ENCODE data around the gene PFKP.

Gene PFKP

GRCh38 chr10:3136763-3137611 is 69.6 kb downstream of the PFKP start:
- Histone ChIP-seq H3K4me1 (ENCODE audit: control insufficient read depth, insufficient read depth, low read length) (no peaks in the 10 kb centered on the region), H3K9ac (ENCODE audit: low read depth, low read length) (no peak overlapping the region), H3K9me3 (ENCODE audit: control insufficient read depth, insufficient read depth, low read length) (no peaks in the 10 kb centered on the region), H3K36me3 (ENCODE audit: control insufficient read depth, insufficient read depth, low read length) (peaks cover 60% of the 10 kb centered on the region), H3K4me3 (ENCODE audit: low read depth, low read length) (no peak overlapping the region), H3K27me3 (ENCODE audit: control insufficient read depth, insufficient read depth, low read length) (no peaks in the 10 kb centered on the region)

GRCh38 chr10:3137958-3138726 is 70.8 kb downstream of the PFKP start:
- Histone ChIP-seq H3K36me3 (ENCODE audit: control insufficient read depth, insufficient read depth, low read length) (peaks cover 59% of the 10 kb centered on the region), H3K9ac (ENCODE audit: low read depth, low read length) (no peak overlapping the region), H3K9me3 (ENCODE audit: control insufficient read depth, insufficient read depth, low read length) (no peaks in the 10 kb centered on the region), H3K4me3 (ENCODE audit: low read depth, low read length) (no peak overlapping the region), H3K4me1 (ENCODE audit: control insufficient read depth, insufficient read depth, low read length) (no peaks in the 10 kb centered on the region), H3K27me3 (ENCODE audit: control insufficient read depth, insufficient read depth, low read length) (no peaks in the 10 kb centered on the region)

DNA sequence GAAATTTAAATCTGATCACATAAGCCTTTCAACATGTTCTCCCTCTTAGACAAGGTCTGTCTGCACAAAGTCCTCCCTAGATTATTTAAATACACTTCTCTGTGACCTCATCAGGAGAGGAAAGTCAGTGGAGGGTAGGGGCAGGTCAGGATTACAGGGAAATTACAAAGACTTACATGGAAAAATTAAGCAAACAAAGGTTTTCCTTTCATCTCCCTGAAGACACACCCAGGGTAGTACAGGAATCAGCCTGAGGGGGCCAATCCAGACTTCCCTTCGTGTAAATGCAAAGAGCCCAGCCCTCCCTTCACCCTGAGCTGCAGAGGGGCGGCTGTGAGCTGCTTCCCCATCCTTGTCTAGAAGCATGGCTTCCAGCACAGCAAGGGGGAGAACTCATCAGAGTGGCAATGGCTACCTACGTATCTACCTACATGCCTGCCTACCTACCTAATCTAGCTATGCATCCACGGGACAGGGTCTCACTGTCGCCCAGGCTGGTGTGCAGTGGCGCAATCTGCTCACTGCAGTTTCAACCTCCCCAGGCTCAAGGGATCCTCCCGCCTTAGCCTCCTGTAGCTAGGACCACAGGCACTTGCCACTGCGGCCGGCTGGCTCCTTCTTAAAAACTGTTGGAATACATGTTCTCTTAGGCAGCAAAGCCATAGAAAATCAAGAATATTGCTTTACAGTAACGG is 72.0 kb downstream of the PFKP start:
- Histone ChIP-seq H3K36me3 (ENCODE audit: control insufficient read depth, insufficient read depth, low read length) (peaks cover 63% of the 10 kb centered on the region), H3K9me3 (ENCODE audit: control insufficient read depth, insufficient read depth, low read length) (no peaks in the 10 kb centered on the region), H3K9ac (ENCODE audit: low read depth, low read length) (no peak overlapping the region), H3K4me3 (ENCODE audit: low read depth, low read length) (no peak overlapping the region), H3K27me3 (ENCODE audit: control insufficient read depth, insufficient read depth, low read length) (no peaks in the 10 kb centered on the region), H3K4me1 (ENCODE audit: control insufficient read depth, insufficient read depth, low read length) (no peaks in the 10 kb centered on the region)

DNA sequence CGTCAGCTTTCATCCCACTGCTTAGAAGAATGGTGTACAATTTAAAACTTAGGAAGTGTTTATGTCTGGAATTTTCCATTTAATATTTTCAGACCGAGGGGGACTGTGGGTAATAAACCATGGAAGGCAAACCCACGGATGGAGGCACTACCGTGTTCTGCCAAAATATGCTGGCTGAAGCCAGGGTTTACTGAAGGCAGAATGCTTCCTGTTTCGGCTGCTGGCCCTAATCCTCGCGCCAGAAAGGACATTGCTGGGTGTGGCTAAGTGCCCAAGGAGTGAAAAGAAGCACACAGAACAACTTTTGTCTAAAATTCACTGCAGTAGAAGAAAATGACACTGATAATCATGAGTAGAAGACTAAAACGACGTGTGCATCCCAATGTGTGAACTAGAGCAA is 72.9 kb downstream of the PFKP start:
- Histone ChIP-seq H3K27me3 (ENCODE audit: control insufficient read depth, insufficient read depth, low read length) (no peaks in the 10 kb centered on the region), H3K4me1 (ENCODE audit: control insufficient read depth, insufficient read depth, low read length) (no peaks in the 10 kb centered on the region), H3K36me3 (ENCODE audit: control insufficient read depth, insufficient read depth, low read length) (peaks cover 62% of the 10 kb centered on the region), H3K4me3 (ENCODE audit: low read depth, low read length) (no peak overlapping the region), H3K9me3 (ENCODE audit: control insufficient read depth, insufficient read depth, low read length) (no peaks in the 10 kb centered on the region), H3K9ac (ENCODE audit: low read depth, low read length) (no peak overlapping the region)

- H3K9ac ChIP-seq (ENCODE audit: low read depth, low read length), result no peak overlapping the region
- H3K27me3 ChIP-seq (ENCODE audit: control insufficient read depth, insufficient read depth, low read length), result no peaks in the 10 kb centered on the region
- H3K4me3 ChIP-seq (ENCODE audit: low read depth, low read length), result no peak overlapping the region
- H3K9me3 ChIP-seq (ENCODE audit: control insufficient read depth, insufficient read depth, low read length), result no peaks in the 10 kb centered on the region
- no peaks in the 10 kb centered on the region for H3K4me1 ChIP-seq (ENCODE audit: control insufficient read depth, insufficient read depth, low read length)
- peaks cover 60% of the 10 kb centered on the region for H3K36me3 ChIP-seq (ENCODE audit: control insufficient read depth, insufficient read depth, low read length)
Measured at GRCh38 chr10:3141351-3142005, 74.1 kb downstream of the PFKP start.

DNA sequence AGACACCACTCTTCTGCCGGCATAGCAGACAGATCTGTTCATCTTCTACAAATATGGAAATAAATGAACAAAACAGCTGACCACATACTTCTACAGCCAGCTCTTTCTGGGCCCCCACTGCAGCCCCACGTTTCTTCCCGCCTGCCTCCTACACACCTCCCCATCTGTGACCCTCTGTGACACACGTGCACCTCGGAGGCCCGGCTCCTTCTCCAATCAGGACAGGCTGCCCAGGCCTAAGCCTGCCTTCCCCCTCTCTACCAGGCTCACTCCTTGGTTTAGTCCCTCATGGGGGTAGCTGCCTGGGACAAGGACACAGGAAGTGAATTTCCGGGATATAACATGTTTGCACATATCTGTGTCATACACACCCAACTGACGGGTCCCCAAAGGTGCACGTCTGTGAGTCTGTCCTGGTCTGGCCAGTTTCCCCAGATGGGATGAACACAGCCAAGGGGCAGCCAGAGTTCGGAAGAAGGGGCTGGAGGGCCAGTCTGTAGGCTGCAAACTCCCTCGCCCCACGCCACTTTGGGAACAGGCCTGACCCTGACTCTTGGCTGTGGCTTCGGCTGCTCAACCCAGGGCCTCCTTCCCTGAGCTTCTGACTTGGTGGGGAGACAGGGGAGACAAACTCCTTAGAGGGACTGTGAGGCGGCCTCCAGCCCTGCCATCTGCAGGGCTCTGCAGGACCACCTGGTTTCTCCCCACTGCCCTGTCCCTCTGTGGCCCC is 75.0 kb downstream of the PFKP start:
- peaks cover 55% of the 10 kb centered on the region for H3K36me3 ChIP-seq (ENCODE audit: control insufficient read depth, insufficient read depth, low read length)
- no peak overlapping the region for H3K9ac ChIP-seq (ENCODE audit: low read depth, low read length)
- no peaks in the 10 kb centered on the region for H3K9me3 ChIP-seq (ENCODE audit: control insufficient read depth, insufficient read depth, low read length)
- H3K4me1 ChIP-seq (ENCODE audit: control insufficient read depth, insufficient read depth, low read length), result no peaks in the 10 kb centered on the region
- no peaks in the 10 kb centered on the region for H3K27me3 ChIP-seq (ENCODE audit: control insufficient read depth, insufficient read depth, low read length)
- H3K4me3 ChIP-seq (ENCODE audit: low read depth, low read length), result no peak overlapping the region

GRCh38 chr10:3143366-3143765 is 76.0 kb downstream of the PFKP start:
- Histone ChIP-seq H3K9me3 (ENCODE audit: control insufficient read depth, insufficient read depth, low read length) (no peaks in the 10 kb centered on the region), H3K27me3 (ENCODE audit: control insufficient read depth, insufficient read depth, low read length) (no peaks in the 10 kb centered on the region), H3K9ac (ENCODE audit: low read depth, low read length) (no peak overlapping the region), H3K4me3 (ENCODE audit: low read depth, low read length) (no peak overlapping the region), H3K4me1 (ENCODE audit: control insufficient read depth, insufficient read depth, low read length) (no peaks in the 10 kb centered on the region), H3K36me3 (ENCODE audit: control insufficient read depth, insufficient read depth, low read length) (peaks cover 46% of the 10 kb centered on the region)

- no peaks in the 10 kb centered on the region for H3K27me3 ChIP-seq (ENCODE audit: control insufficient read depth, insufficient read depth, low read length)
- H3K4me1 ChIP-seq (ENCODE audit: control insufficient read depth, insufficient read depth, low read length), result no peaks in the 10 kb centered on the region
- H3K4me3 ChIP-seq (ENCODE audit: low read depth, low read length), result no peak overlapping the region
- H3K36me3 ChIP-seq (ENCODE audit: control insufficient read depth, insufficient read depth, low read length), result peaks cover 40% of the 10 kb centered on the region
- no peaks in the 10 kb centered on the region for H3K9me3 ChIP-seq (ENCODE audit: control insufficient read depth, insufficient read depth, low read length)
- H3K9ac ChIP-seq (ENCODE audit: low read depth, low read length), result no peak overlapping the region
Measured at GRCh38 chr10:3143791-3144434, 76.6 kb downstream of the PFKP start.

DNA sequence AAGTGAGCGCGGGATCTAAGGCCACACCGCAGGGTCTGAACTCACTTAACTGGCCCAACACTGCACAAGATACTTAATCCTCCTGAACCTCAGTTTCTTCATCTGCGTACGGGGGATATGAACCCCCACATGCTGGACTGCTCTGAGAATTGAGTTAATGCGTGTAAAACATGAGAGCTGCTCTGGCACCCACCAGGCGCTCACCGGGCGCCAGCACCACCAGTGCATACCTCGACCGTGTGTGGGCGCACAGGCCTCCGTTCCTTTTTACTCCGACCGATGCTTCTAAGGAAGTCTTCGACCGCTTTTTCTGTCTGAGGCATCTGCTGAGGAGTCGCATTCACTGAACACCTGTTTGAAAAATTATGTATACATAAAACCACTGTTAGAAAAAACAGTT is 78.0 kb downstream of the PFKP start:
- Histone ChIP-seq H3K4me3 (ENCODE audit: low read depth, low read length) (no peak overlapping the region), H3K9me3 (ENCODE audit: control insufficient read depth, insufficient read depth, low read length) (no peaks in the 10 kb centered on the region), H3K9ac (ENCODE audit: low read depth, low read length) (no peak overlapping the region), H3K27me3 (ENCODE audit: control insufficient read depth, insufficient read depth, low read length) (no peaks in the 10 kb centered on the region), H3K36me3 (ENCODE audit: control insufficient read depth, insufficient read depth, low read length) (peaks cover 34% of the 10 kb centered on the region), H3K4me1 (ENCODE audit: control insufficient read depth, insufficient read depth, low read length) (no peaks in the 10 kb centered on the region)

DNA sequence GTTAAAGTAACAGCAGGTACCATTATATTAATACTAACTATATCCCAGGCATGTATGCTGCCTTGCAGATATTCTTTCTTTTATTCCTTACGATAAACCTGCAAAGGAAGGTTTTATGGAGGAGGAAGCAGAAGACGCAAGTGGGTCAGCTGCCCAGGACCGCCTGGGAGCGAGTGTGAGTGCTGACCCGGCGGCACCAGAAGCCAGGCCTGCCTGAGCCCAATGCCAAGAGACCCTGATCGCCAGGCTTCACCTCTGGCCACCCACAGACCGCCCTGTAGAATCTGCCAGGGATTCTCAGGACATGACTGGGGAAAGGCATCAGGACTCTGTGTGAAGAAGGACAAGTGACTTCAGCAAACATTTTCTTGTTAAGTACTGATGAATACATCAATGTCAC is 78.9 kb downstream of the PFKP start:
- peaks cover 36% of the 10 kb centered on the region for H3K36me3 ChIP-seq (ENCODE audit: control insufficient read depth, insufficient read depth, low read length)
- H3K4me3 ChIP-seq (ENCODE audit: low read depth, low read length), result no peak overlapping the region
- no peaks in the 10 kb centered on the region for H3K9me3 ChIP-seq (ENCODE audit: control insufficient read depth, insufficient read depth, low read length)
- no peaks in the 10 kb centered on the region for H3K27me3 ChIP-seq (ENCODE audit: control insufficient read depth, insufficient read depth, low read length)
- no peak overlapping the region for H3K9ac ChIP-seq (ENCODE audit: low read depth, low read length)
- no peaks in the 10 kb centered on the region for H3K4me1 ChIP-seq (ENCODE audit: control insufficient read depth, insufficient read depth, low read length)

All from iPS-15b (cell line).